Measurements from ENCODE around the gene CCL28. TPM values are rescaled to one million over a fixed set of nuclear protein-coding genes. Genes with fewer than 3 reads are reported as not detected.

CCL28 gene
- total RNA-seq, 1 donor from 2014 or later = 6.2 TPM

DNA sequence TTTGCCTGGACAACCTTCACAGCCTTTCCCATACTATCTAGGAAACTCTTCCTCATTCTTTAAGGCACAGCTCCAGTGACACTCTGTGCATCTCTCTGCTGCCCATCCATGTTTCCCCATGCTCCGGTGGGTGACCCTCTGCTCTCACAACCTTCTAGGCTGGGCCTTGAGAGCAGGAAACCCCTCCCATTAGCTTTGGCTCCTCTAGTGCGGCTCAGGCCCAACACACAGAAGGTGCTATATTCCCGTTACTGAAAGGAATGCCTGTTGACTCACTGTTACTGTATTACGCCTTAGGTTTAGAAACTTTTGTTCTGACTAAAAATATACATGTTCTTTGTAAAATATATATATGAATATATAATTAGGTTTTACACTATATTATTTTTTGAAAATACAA, 8.1 kb upstream of the CCL28 start:
- TF ChIP-seq, protein P1, sequence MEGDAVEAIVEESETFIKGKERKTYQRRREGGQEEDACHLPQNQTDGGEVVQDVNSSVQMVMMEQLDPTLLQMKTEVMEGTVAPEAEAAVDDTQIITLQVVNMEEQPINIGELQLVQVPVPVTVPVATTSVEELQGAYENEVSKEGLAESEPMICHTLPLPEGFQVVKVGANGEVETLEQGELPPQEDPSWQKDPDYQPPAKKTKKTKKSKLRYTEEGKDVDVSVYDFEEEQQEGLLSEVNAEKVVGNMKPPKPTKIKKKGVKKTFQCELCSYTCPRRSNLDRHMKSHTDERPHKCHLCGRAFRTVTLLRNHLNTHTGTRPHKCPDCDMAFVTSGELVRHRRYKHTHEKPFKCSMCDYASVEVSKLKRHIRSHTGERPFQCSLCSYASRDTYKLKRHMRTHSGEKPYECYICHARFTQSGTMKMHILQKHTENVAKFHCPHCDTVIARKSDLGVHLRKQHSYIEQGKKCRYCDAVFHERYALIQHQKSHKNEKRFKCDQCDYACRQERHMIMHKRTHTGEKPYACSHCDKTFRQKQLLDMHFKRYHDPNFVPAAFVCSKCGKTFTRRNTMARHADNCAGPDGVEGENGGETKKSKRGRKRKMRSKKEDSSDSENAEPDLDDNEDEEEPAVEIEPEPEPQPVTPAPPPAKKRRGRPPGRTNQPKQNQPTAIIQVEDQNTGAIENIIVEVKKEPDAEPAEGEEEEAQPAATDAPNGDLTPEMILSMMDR (conservative IDR thresholded peaks at IDR 0.05; ENCODE audit: low read depth, low read length) = no peak
- H3K4me3 ChIP-seq (ENCODE audit: low read depth, low read length) = no peak overlapping the region
- no peak for DNase-seq (ENCODE audit: low read depth)

DNA sequence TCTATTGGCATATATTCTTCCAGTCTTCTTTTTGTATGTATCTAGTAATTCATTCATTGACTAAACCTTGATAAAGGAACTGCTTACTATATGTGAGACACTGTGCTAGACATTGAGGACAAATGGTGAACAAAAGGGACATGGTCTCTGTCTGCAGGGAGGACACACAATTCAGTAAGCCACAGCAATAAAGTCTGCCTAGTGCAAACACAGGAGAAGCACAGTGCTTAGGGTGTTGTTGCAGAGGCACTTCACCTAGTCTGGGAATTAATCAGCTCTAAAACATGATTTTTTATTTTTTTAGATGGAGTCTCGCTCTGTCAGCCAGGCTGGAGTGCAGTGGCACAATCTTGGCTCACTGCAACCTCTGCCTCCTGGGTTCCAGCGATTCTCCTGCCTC, 6.4 kb upstream of the CCL28 start:
- H3K4me3 ChIP-seq (ENCODE audit: low read depth, low read length) = no peak overlapping the region
- DNase-seq (ENCODE audit: low read depth) = no peak
- TF ChIP-seq, protein P1 (conservative IDR thresholded peaks at IDR 0.05; ENCODE audit: low read depth, low read length) = no peak

DNA sequence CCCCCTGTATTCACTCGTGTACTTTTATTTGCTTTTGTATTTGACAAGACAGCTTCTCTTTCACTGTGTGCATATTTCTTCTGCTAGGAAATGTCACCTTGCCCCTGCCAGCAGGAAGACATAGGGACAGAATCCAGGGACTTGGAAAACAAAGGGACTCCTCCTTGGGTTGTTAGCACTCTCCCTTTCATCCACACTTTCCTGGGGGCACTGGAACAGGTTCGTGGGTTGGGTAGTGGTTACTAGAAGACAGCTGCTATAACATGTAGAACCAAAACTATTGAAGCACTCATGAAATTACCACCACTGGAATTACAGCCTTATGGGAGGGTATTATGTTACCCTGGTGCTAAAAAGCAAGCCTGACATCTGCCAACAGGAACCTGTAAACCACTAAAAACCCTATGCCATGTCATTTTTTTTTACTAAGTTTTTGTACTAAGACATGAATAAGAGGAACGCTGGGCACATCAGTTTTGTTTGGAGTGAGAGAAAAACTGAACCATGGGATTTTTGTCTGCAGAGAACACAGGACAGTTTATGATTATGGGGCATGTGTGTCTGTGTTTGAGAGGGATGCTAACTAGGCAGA, 4.7 kb upstream of the CCL28 start:
- no peak for DNase-seq (ENCODE audit: low read depth)
- H3K4me3 ChIP-seq (ENCODE audit: low read depth, low read length) = no peak overlapping the region
- TF ChIP-seq, protein P1 (conservative IDR thresholded peaks at IDR 0.05; ENCODE audit: low read depth, low read length) = no peak

DNA sequence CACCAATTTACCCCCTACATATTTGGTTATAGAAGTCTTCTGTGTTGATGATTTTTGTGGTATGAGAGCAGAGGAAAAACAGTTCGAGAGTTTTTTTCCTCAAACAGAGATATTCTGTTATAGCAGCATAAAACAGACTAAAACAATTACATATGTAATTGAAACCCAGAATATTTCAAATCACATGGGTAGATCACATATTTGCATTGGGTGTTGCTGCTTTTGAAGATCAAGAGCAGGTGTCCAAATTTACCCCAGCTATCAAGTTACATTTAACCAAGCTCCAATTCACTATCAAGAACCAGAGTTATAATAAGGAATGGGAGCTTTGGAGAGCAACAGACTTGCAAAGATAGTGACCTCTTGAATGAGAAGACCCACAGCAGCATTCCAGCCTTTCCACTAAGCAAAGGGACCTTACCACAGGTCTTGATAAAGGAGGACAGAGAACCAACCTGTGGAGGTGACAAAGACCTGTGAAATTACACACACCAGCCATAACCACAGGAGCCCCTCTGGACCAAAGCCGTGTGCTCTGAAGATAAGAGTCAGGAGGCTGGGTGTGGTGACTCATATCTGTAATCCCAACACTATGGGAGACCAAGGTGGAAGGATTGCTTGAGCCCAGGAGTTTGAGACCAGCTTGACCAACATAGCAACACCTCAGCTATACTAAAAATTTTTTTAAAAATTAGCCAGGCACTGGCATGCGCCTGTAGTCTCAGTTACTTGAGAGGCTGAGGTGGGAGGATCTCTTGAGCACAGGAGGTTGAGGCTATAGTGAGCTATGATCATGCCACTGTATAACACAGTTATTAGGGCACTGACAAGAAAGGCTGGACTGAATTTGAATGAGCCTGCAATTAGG, 4.0 kb upstream of the CCL28 start:
- no peak for DNase-seq (ENCODE audit: low read depth)
- no peak overlapping the region for H3K4me3 ChIP-seq (ENCODE audit: low read depth, low read length)
- TF ChIP-seq, protein P1 (conservative IDR thresholded peaks at IDR 0.05; ENCODE audit: low read depth, low read length) = no peak

DNA sequence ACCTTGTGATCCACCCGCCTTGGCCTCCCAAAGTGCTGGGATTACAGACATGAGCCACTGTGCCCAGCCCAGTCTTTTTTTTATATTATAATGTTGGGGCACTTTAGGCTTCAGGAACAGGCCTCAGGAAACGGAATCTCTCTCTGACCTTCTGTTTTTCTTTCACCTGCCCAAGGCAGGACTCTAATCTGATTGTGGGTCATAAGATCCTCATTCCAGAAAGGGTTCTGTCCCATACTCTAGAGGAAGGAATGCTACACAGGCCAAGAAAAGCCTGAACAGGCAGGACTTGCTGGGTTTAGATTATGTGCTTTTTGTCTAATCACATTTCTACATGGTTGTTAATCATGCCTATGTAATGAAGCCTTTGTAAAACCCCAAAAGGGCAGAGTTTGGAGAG, 1.8 kb upstream of the CCL28 start:
- no peak overlapping the region for H3K4me3 ChIP-seq (ENCODE audit: low read depth, low read length)
- TF ChIP-seq, protein P1 (conservative IDR thresholded peaks at IDR 0.05; ENCODE audit: low read depth, low read length) = no peak
- no peak for DNase-seq (ENCODE audit: low read depth)

DNA sequence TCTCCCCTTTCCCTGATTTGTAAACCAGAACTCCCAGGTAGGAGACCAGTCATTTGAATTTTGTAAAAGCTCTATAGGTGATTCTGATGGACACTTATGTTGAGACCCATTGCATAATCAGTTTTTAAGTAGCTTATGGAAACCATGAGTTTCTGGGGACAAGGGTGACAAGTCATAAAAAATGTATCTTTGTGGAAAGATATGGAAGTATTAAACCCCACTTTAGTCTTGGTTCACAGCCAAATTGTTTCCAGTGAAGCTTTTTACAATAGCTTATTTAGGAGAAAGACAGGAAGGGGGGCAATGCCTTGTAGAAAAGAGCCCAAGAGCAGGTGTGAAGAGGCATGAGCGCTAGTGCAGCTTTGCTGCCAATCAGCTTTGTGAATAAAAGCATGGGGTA, 453 bp upstream of the CCL28 start:
- no peak overlapping the region for H3K4me3 ChIP-seq (ENCODE audit: low read depth, low read length)
- TF ChIP-seq, protein P1 (conservative IDR thresholded peaks at IDR 0.05; ENCODE audit: low read depth, low read length) = no peak
- no peak for DNase-seq (ENCODE audit: low read depth)

Data from epithelial cell of proximal tubule (primary cell).